HepG2 (cell line): ENCODE data around the gene MAVS. TPM values are rescaled to one million over a fixed set of nuclear protein-coding genes. Genes with fewer than 3 reads are reported as not detected.

Experiments used
- AKNA ChIP-seq: sonication (generic); formaldehyde crosslinking; IDR thresholded peaks from 2 replicates; pipeline ENCODE4 v1.4.0; 2020; ENCODE audit warnings: missing genetic modification reagents, borderline replicate concordance
- ATAD3A ChIP-seq: sonication (generic); formaldehyde crosslinking; IDR thresholded peaks from 2 replicates; pipeline ENCODE4 v1.4.0; 2020; ENCODE audit warnings: missing genetic modification reagents
- ATRX ChIP-seq: sonication (generic); formaldehyde crosslinking; IDR thresholded peaks from 2 replicates; pipeline ENCODE4 v1.4.0; 2020; ENCODE audit warnings: missing genetic modification reagents, borderline replicate concordance
- DNMT1 ChIP-seq: sonication (generic); formaldehyde crosslinking; IDR thresholded peaks from 2 replicates; pipeline ENCODE4 v1.5.1; 2020; ENCODE audit warnings: mild to moderate bottlenecking, missing genetic modification reagents
- FIP1L1 ChIP-seq: fragments of 200-400 bp; formaldehyde crosslinking; IDR thresholded peaks from 2 replicates; pipeline ENCODE4 v1.6.1; 2018; ENCODE audit warnings: low read depth, mild to moderate bottlenecking, low read length, moderate library complexity, borderline replicate concordance; ENCODE audit not compliant: insufficient read depth
- FLYWCH1 ChIP-seq: sonication (generic); formaldehyde crosslinking; IDR thresholded peaks from 2 replicates; pipeline ENCODE4 v1.8.1; 2023; ENCODE audit warnings: mild to moderate bottlenecking, missing genetic modification reagents
- HBP1 ChIP-seq: IDR thresholded peaks from 2 replicates; pipeline ENCODE4 v1.6.1; 2016; ENCODE audit warnings: low read depth, control low read depth
- HDAC2 ChIP-seq: sonication (generic); formaldehyde crosslinking; IDR thresholded peaks from 2 replicates; pipeline ENCODE4 v1.4.0; 2020; ENCODE audit warnings: missing genetic modification reagents
- KLF12 ChIP-seq: sonication (generic); formaldehyde crosslinking; IDR thresholded peaks from 2 replicates; pipeline ENCODE4 v1.4.0; 2020; ENCODE audit warnings: missing genetic modification reagents, borderline replicate concordance
- MAZ ChIP-seq, 2 experiments: sonication (generic) in 1 of 2; formaldehyde crosslinking in 1 of 2; IDR thresholded peaks; 2 replicates each; pipeline versions ENCODE4 v1.5.0 to v1.6.1; 2012 to 2020; ENCODE audit warnings: low read depth in 2 of 2, mild to moderate bottlenecking in 2 of 2, borderline replicate concordance in 1 of 2, improper control_type of control experiment in 1 of 2, low read length in 1 of 2, missing genetic modification reagents in 1 of 2, moderate library complexity in 1 of 2
- NFIC ChIP-seq: IDR thresholded peaks from 2 replicates; pipeline ENCODE4 v1.6.1; 2012; ENCODE audit warnings: mild to moderate bottlenecking, low read length, inconsistent platforms
- POLR2AphosphoS2 ChIP-seq: IDR thresholded peaks from 2 replicates; pipeline ENCODE4 v1.6.1; 2011; ENCODE audit warnings: low read depth, low read length, improper control_type of control experiment
- POLR2AphosphoS5 ChIP-seq: IDR thresholded peaks from 2 replicates; pipeline ENCODE4 v1.6.1; 2012; ENCODE audit warnings: low read depth, low read length
- SALL1 ChIP-seq: sonication (generic); formaldehyde crosslinking; IDR thresholded peaks from 2 replicates; pipeline ENCODE4 v1.8.0; 2022; ENCODE audit warnings: mild to moderate bottlenecking, missing genetic modification reagents
- SRSF1 ChIP-seq: fragments of 200-400 bp; formaldehyde crosslinking; optimal IDR thresholded peaks from 2 replicates; pipeline ENCODE3; 2017; ENCODE audit warnings: mild to moderate bottlenecking, low read depth, low read length, moderate library complexity
- ZMYM2 ChIP-seq: sonication (generic); formaldehyde crosslinking; IDR thresholded peaks from 2 replicates; pipeline ENCODE4 v1.8.0; 2022; ENCODE audit warnings: mild to moderate bottlenecking, missing genetic modification reagents
- ZNF232 ChIP-seq: sonication (generic); formaldehyde crosslinking; IDR thresholded peaks from 2 replicates; pipeline ENCODE4 v1.4.0; 2020; ENCODE audit warnings: missing genetic modification reagents, borderline replicate concordance
- ZNF670 ChIP-seq: sonication (generic); formaldehyde crosslinking; IDR thresholded peaks from 2 replicates; pipeline ENCODE4 v1.8.0; 2022; ENCODE audit warnings: mild to moderate bottlenecking, missing genetic modification reagents, borderline replicate concordance
- ZSCAN25 ChIP-seq: sonication (generic); formaldehyde crosslinking; IDR thresholded peaks from 2 replicates; pipeline ENCODE4 v1.8.0; 2022; ENCODE audit warnings: mild to moderate bottlenecking, missing genetic modification reagents
- polyA plus RNA-seq, 8 experiments: library from polyadenylated mRNA; depleted of rRNA in 3 of 8; stranded (reverse) in 7 of 8; unstranded in 1 of 8; fragments of >200 nt; fragmentation: Illumina TruSeq in 4 of 8; extraction: Trizol in 4 of 8; gene quantifications; 2 replicates each; pipeline versions ENCODE4 v1.2.1 to v1.2.3, GENCODE V29; 2011 to 2016; ENCODE audit warnings: low read depth in 4 of 8, missing spikeins in 1 of 8, mixed read lengths in 1 of 8; ENCODE audit not compliant: insufficient read depth in 1 of 8
- total RNA-seq, 5 experiments: library from RNA; depleted of rRNA; stranded (reverse); fragments of >200 nt; fragmentation: Illumina TruSeq; extraction: Trizol; gene quantifications; 2 replicates each; pipeline ENCODE4 v1.2.3, GENCODE V29; 2016; ENCODE audit warnings: low read depth in 1 of 5
- TF ChIP-seq, protein P1 (sequence below): sonication (generic); formaldehyde crosslinking; IDR thresholded peaks from 2 replicates; pipeline ENCODE4 v1.4.0; 2020; ENCODE audit warnings: mild to moderate bottlenecking, missing genetic modification reagents

The MAVS gene
- total and polyA plus RNA-seq, 2 of the 13 experiments (the other 11 are each of a cell fraction or from before 2014, with no cell fraction given): 27.3 to 36.6 TPM

- TF ChIP-seq, protein P1, sequence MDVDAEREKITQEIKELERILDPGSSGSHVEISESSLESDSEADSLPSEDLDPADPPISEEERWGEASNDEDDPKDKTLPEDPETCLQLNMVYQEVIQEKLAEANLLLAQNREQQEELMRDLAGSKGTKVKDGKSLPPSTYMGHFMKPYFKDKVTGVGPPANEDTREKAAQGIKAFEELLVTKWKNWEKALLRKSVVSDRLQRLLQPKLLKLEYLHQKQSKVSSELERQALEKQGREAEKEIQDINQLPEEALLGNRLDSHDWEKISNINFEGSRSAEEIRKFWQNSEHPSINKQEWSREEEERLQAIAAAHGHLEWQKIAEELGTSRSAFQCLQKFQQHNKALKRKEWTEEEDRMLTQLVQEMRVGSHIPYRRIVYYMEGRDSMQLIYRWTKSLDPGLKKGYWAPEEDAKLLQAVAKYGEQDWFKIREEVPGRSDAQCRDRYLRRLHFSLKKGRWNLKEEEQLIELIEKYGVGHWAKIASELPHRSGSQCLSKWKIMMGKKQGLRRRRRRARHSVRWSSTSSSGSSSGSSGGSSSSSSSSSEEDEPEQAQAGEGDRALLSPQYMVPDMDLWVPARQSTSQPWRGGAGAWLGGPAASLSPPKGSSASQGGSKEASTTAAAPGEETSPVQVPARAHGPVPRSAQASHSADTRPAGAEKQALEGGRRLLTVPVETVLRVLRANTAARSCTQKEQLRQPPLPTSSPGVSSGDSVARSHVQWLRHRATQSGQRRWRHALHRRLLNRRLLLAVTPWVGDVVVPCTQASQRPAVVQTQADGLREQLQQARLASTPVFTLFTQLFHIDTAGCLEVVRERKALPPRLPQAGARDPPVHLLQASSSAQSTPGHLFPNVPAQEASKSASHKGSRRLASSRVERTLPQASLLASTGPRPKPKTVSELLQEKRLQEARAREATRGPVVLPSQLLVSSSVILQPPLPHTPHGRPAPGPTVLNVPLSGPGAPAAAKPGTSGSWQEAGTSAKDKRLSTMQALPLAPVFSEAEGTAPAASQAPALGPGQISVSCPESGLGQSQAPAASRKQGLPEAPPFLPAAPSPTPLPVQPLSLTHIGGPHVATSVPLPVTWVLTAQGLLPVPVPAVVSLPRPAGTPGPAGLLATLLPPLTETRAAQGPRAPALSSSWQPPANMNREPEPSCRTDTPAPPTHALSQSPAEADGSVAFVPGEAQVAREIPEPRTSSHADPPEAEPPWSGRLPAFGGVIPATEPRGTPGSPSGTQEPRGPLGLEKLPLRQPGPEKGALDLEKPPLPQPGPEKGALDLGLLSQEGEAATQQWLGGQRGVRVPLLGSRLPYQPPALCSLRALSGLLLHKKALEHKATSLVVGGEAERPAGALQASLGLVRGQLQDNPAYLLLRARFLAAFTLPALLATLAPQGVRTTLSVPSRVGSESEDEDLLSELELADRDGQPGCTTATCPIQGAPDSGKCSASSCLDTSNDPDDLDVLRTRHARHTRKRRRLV (CRISPR knock-in tag): no peak
- no peak for TF ChIP-seq ZMYM2 (CRISPR knock-in tag)
- no peak for TF ChIP-seq DNMT1 (CRISPR knock-in tag)
- no peak for TF ChIP-seq HBP1
- TF ChIP-seq FLYWCH1: no peak
- no peak for TF ChIP-seq ZSCAN25 (CRISPR knock-in tag)
- TF ChIP-seq FIP1L1: no peak
- no peak for TF ChIP-seq MAZ (IDR thresholded peaks at IDR 0.05; ENCODE audit: borderline replicate concordance, low read depth, low read length)
- no peak for TF ChIP-seq MAZ (CRISPR knock-in tag; IDR thresholded peaks at IDR 0.05; ENCODE audit: low read depth)
- TF ChIP-seq ATAD3A (CRISPR knock-in tag): no peak
- peak; percentile 57; the same call in 1 of the 2 replicates for TF ChIP-seq SALL1 (CRISPR knock-in tag)
- TF ChIP-seq AKNA (CRISPR knock-in tag): no peak
- TF ChIP-seq POLR2AphosphoS2: no peak
- no peak for TF ChIP-seq POLR2AphosphoS5
- no peak for TF ChIP-seq ZNF670 (CRISPR knock-in tag)
- no peak for TF ChIP-seq ZNF232 (CRISPR knock-in tag)
- no peak for TF ChIP-seq NFIC
- TF ChIP-seq KLF12: no peak
- 0 out of 2 replicates have a peak, but pooled peaks have one; percentile 19 for TF ChIP-seq HDAC2 (CRISPR knock-in tag)
- no peak for TF ChIP-seq ATRX (CRISPR knock-in tag)
- no peak for TF ChIP-seq SRSF1
Measured at GRCh38 chr20:3843490-3843889, 3.1 kb upstream of the MAVS start (continued).
